GM21786 (cell line): ENCODE results near the gene GBX1.
A peak's percentile ranks its signal among the peaks of the same experiment; 100 is the strongest.

ENCODE experiments used
- ATAC-seq: cut with Tn5 transposase; IDR thresholded peaks from one replicate; pipeline ENCODE4 v1.9.1; 2021; ENCODE audit not compliant: unreplicated experiment

The GBX1 gene

GRCh38 chr7:151174246-151175046 lies 7.0 kb upstream of the GBX1 start:
- ATAC-seq: no peak

- no peak for ATAC-seq
Measured at GRCh38 chr7:151173386-151174245, 6.1 kb upstream of the GBX1 start.

GRCh38 chr7:151172273-151173141 lies 5.0 kb upstream of the GBX1 start:
- ATAC-seq: peak; percentile 68

- no peak for ATAC-seq
Measured at GRCh38 chr7:151168787-151169162, 1.3 kb upstream of the GBX1 start.

- peak; percentile 64 for ATAC-seq
Measured at GRCh38 chr7:151168003-151168786, 701 bp upstream of the GBX1 start.

GRCh38 chr7:151166629-151167196 lies 781 bp downstream of the GBX1 start:
- ATAC-seq: no peak

GRCh38 chr7:151161757-151162156 lies 5.7 kb downstream of the GBX1 start:
- ATAC-seq: no peak

- ATAC-seq: no peak
Measured at GRCh38 chr7:151157645-151158329, 9.7 kb downstream of the GBX1 start.

GRCh38 chr7:151152643-151153513 lies 14.6 kb downstream of the GBX1 start:
- ATAC-seq: no peak

- ATAC-seq: no peak
Measured at GRCh38 chr7:151150388-151150787, 17.1 kb downstream of the GBX1 start.

- ATAC-seq: no peak
Measured at GRCh38 chr7:151148319-151149259, 18.9 kb downstream of the GBX1 start.

- ATAC-seq: no peak
Measured at GRCh38 chr7:151146761-151147160, 20.7 kb downstream of the GBX1 start.

- no peak for ATAC-seq
Measured at GRCh38 chr7:151144387-151144786, 23.1 kb downstream of the GBX1 start.

GRCh38 chr7:151143261-151144015 lies 24.1 kb downstream of the GBX1 start:
- no peak for ATAC-seq

GRCh38 chr7:151142686-151143040 lies 24.8 kb downstream of the GBX1 start:
- no peak for ATAC-seq

- ATAC-seq: no peak
Measured at GRCh38 chr7:151141855-151142685, 25.4 kb downstream of the GBX1 start.
